Measurements from ENCODE around the gene PICK1. TPM values are rescaled to one million over a fixed set of nuclear protein-coding genes. Genes with fewer than 3 reads are reported as not detected.

PICK1 gene
- total RNA-seq, 2 experiments from 2014 or later: 21.2 to 25.6 TPM

DNA sequence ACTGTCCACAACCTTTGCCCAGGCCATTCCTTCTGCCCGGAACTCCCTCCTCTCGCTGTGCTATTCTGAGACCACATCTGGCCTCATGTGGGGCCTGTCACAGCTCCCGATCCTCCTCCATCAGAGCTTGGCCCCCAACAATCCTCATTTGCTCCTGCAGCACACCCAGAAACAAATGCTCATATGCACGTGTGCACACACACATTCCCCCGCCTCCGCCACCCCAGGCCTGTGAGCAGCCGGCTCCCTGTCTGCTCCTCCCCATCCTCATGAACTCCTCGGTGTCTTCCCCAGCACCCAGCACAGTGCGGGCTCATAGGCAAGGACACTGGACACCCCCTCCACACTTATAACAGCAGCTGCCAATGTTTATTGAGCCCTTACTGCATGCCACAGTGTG, 29.7 kb upstream of the PICK1 start:
- H3K27me3 Mint-ChIP-seq: no peaks in the 10 kb centered on the region
- no peaks in the 10 kb centered on the region for H3K27me3 ChIP-seq (ENCODE audit: control insufficient read depth in 1 of 2, insufficient read depth in 2 of 2, low read length in 2 of 2)
- no peaks in the 10 kb centered on the region for H3K36me3 ChIP-seq (ENCODE audit: insufficient read depth, low read length)
- H3K9me3 Mint-ChIP-seq: no peaks in the 10 kb centered on the region
- DNase-seq (no peak), ATAC-seq (ENCODE audit: poor library complexity) (no peak)
- no peaks in the 10 kb centered on the region for H3K36me3 Mint-ChIP-seq (ENCODE audit: low read depth)
- H3K4me3 Mint-ChIP-seq: no peak overlapping the region
- CTCF ChIA-PET: no interaction called here
- no peak overlapping the region for H3K27ac ChIP-seq (ENCODE audit: low read depth in 1 of 2, low read length in 2 of 2)
- TF ChIP-seq, protein P1, sequence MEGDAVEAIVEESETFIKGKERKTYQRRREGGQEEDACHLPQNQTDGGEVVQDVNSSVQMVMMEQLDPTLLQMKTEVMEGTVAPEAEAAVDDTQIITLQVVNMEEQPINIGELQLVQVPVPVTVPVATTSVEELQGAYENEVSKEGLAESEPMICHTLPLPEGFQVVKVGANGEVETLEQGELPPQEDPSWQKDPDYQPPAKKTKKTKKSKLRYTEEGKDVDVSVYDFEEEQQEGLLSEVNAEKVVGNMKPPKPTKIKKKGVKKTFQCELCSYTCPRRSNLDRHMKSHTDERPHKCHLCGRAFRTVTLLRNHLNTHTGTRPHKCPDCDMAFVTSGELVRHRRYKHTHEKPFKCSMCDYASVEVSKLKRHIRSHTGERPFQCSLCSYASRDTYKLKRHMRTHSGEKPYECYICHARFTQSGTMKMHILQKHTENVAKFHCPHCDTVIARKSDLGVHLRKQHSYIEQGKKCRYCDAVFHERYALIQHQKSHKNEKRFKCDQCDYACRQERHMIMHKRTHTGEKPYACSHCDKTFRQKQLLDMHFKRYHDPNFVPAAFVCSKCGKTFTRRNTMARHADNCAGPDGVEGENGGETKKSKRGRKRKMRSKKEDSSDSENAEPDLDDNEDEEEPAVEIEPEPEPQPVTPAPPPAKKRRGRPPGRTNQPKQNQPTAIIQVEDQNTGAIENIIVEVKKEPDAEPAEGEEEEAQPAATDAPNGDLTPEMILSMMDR (IDR thresholded peaks at IDR 0.05): no peak
- no peaks in the 10 kb centered on the region for H3K9me3 ChIP-seq (ENCODE audit: control insufficient read depth in 1 of 2, insufficient read depth in 1 of 2, low read length in 2 of 2)
- POLR2A ChIA-PET: no interaction called here
- no peak overlapping the region for H3K27ac Mint-ChIP-seq
- no peaks in the 10 kb centered on the region for H3K4me1 Mint-ChIP-seq (ENCODE audit: low read depth)
- no peaks in the 10 kb centered on the region for H3K4me1 ChIP-seq (ENCODE audit: insufficient read depth, low read length)
- no peak overlapping the region for H3K4me3 ChIP-seq (ENCODE audit: low read length)
- intact Hi-C loops (cut with DNase I, micrococcal nuclease): no loop called here

DNA sequence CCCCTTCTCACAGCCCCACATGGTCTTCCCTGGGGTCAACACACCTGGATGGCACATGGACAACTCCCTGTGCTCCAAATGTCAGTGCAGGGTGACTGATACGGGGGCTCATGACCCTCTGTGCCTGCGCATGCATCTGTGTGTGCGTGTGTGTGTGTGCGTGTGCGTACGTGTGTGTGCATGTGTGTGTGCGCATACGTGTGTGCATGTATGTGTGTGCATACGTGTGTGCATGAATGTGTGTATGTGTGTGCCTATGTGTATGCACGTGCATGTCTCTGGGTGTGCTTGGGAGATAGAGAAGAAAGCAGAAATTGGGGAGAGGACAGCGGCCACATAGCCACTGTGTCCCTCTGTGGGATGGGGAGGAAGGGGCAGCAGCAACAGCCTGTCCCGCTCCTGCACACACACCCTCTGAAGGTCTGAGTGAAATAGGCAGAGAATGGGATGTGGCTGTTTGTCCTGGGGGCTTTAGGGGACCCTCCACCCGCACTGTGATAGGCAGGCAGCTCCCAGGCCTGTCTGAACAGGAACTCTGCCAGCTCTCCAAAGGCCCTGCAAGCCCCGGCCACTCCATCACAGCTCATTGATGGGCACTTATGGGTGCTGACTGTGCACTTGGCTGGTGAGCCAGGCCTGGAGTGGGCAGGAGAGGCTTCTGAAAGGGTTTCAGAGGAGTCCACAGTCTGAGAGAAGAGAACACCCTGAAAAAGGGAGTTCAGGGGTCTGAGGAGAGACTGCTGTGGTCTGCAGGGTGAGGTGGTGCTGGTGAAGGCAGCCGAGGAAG, 28.7 kb upstream of the PICK1 start:
- CTCF ChIA-PET: no interaction called here
- H3K9me3 ChIP-seq (ENCODE audit: control insufficient read depth in 1 of 2, insufficient read depth in 1 of 2, low read length in 2 of 2): no peaks in the 10 kb centered on the region
- H3K4me3 ChIP-seq (ENCODE audit: low read length): no peak overlapping the region
- H3K27ac ChIP-seq (ENCODE audit: low read depth in 1 of 2, low read length in 2 of 2): no peak overlapping the region
- Mint-ChIP-seq H3K27me3 (no peaks in the 10 kb centered on the region), H3K9me3 (no peaks in the 10 kb centered on the region), H3K4me3 (no peak overlapping the region), H3K27ac (no peak overlapping the region), H3K4me1 (ENCODE audit: low read depth) (no peaks in the 10 kb centered on the region), H3K36me3 (ENCODE audit: low read depth) (no peaks in the 10 kb centered on the region)
- POLR2A ChIA-PET: no interaction called here
- TF ChIP-seq, protein P1 (IDR thresholded peaks at IDR 0.05): no peak
- intact Hi-C loops (cut with DNase I, micrococcal nuclease): no loop called here
- no peak for ATAC-seq (ENCODE audit: poor library complexity)
- H3K4me1 ChIP-seq (ENCODE audit: insufficient read depth, low read length): no peaks in the 10 kb centered on the region
- DNase-seq: no peak
- H3K27me3 ChIP-seq (ENCODE audit: control insufficient read depth in 1 of 2, insufficient read depth in 2 of 2, low read length in 2 of 2): no peaks in the 10 kb centered on the region
- H3K36me3 ChIP-seq (ENCODE audit: insufficient read depth, low read length): no peaks in the 10 kb centered on the region

DNA sequence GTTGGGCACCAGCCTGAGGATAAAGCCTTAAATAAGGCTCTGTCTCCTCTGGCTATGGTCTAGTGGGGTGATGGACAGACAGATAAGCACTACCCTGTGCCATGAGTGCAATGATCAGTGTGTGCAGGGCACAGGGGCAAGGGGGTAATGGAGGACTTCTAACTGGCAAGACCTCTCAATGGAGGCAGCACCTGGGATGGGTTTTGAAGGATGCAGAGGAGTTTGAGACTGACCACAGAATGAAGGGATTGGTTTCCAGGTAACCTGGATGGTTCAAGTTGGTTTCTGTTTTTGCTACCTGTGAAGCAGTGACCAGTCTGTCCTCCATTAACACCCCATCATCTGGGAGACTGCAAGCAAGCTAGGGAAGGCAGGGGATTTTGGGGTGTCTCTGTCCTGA, 27.8 kb upstream of the PICK1 start:
- Histone ChIP-seq H3K9me3 (ENCODE audit: control insufficient read depth in 1 of 2, insufficient read depth in 1 of 2, low read length in 2 of 2) (no peaks in the 10 kb centered on the region), H3K4me1 (ENCODE audit: insufficient read depth, low read length) (no peaks in the 10 kb centered on the region), H3K36me3 (ENCODE audit: insufficient read depth, low read length) (no peaks in the 10 kb centered on the region), H3K27me3 (ENCODE audit: control insufficient read depth in 1 of 2, insufficient read depth in 2 of 2, low read length in 2 of 2) (no peaks in the 10 kb centered on the region), H3K27ac (ENCODE audit: low read depth in 1 of 2, low read length in 2 of 2) (no peak overlapping the region), H3K4me3 (ENCODE audit: low read length) (no peak overlapping the region)
- ATAC-seq (ENCODE audit: poor library complexity) (no peak), DNase-seq (no peak)
- TF ChIP-seq, protein P1 (IDR thresholded peaks at IDR 0.05): no peak
- Mint-ChIP-seq H3K27me3 (no peaks in the 10 kb centered on the region), H3K27ac (no peak overlapping the region), H3K4me1 (ENCODE audit: low read depth) (no peaks in the 10 kb centered on the region), H3K4me3 (no peak overlapping the region), H3K36me3 (ENCODE audit: low read depth) (no peaks in the 10 kb centered on the region), H3K9me3 (no peaks in the 10 kb centered on the region)
- CTCF ChIA-PET: no interaction called here
- POLR2A ChIA-PET: no interaction called here
- intact Hi-C loops (cut with DNase I, micrococcal nuclease): no loop called here
